H1 (cell line): ENCODE data around the gene POU2F2. TPM values are rescaled to one million over a fixed set of nuclear protein-coding genes. Genes with fewer than 3 reads are reported as not detected.

ENCODE experiments used
- CTCF ChIA-PET: fragments of 300-600 bp; sonication (Branson Sonifier 250); formaldehyde crosslinking; loops from one replicate; lab custom pipeline; 2021; ENCODE audit not compliant: partially characterized antibody; lab: Charles Lee
- POLR2A ChIA-PET: fragments of 300-600 bp; sonication (Branson Sonifier 250); formaldehyde crosslinking; loops from one replicate; lab custom pipeline; 2021; ENCODE audit warnings: inconsistent platforms; ENCODE audit not compliant: partially characterized antibody; lab: Charles Lee
- DNase-seq, 2 experiments: peaks; one replicate each; pipeline versions ENCODE4 v3.0.0 to v3.0.0-alpha.2; 2010 to 2022; ENCODE audit warnings: low spot score in 2 of 2, low read depth in 1 of 2, mixed read lengths in 1 of 2
- FAIRE-seq: peaks from 2 replicates; lab custom pipeline; 2011; peaks lifted over from hg19 to GRCh38; lab: Jason Lieb, UNC
- H2AFZ ChIP-seq: 2 replicates; pipeline ENCODE4 v1.8.1; 2012; ENCODE audit warnings: low read length, inconsistent platforms
- H2AK5ac ChIP-seq: 2 replicates; pipeline ENCODE4 v1.6.1; 2013; ENCODE audit warnings: low read depth, low read length
- H2BK120ac ChIP-seq: replicated peaks from 2 replicates; pipeline ENCODE3; 2013; ENCODE audit warnings: low read depth, low read length, inconsistent platforms
- H2BK12ac ChIP-seq: 2 replicates; pipeline ENCODE4 v1.6.1; 2013; ENCODE audit warnings: low read depth, low read length
- H2BK15ac ChIP-seq: 2 replicates; pipeline ENCODE4 v1.6.1; 2013; ENCODE audit warnings: low read length
- H2BK20ac ChIP-seq: 2 replicates; pipeline ENCODE4 v1.6.1; 2013; ENCODE audit warnings: low read length
- H2BK5ac ChIP-seq: 2 replicates; pipeline ENCODE4 v1.6.1; 2013; ENCODE audit warnings: low read depth, low read length
- H3K14ac ChIP-seq: 2 replicates; pipeline ENCODE4 v1.6.1; 2013; ENCODE audit warnings: inconsistent platforms; ENCODE audit not compliant: insufficient read length
- H3K18ac ChIP-seq: 2 replicates; pipeline ENCODE4 v1.6.1; 2013; ENCODE audit warnings: low read length; ENCODE audit errors: extremely low read depth
- H3K23ac ChIP-seq: 2 replicates; pipeline ENCODE4 v1.6.1; 2013; ENCODE audit warnings: inconsistent platforms; ENCODE audit not compliant: insufficient read length
- H3K23me2 ChIP-seq: 2 replicates; pipeline ENCODE4 v1.6.1; 2013; ENCODE audit warnings: low read depth, low read length
- H3K27ac ChIP-seq: 2 replicates; pipeline ENCODE4 v1.6.1; 2011; ENCODE audit warnings: low read depth, low read length, inconsistent platforms
- H3K27me3 ChIP-seq, 4 experiments: replicated peaks in 1 of 4; 1 replicate in 1 of 4; 2 replicates in 3 of 4; pipeline versions ENCODE4 v1.6.1 to v1.8.1; 2011 to 2013; ENCODE audit warnings: low read length in 3 of 4, mild to moderate bottlenecking in 3 of 4, inconsistent platforms in 2 of 4, mixed read lengths in 2 of 4, moderate library complexity in 1 of 4; ENCODE audit not compliant: control insufficient read depth in 3 of 4, insufficient read depth in 3 of 4; ENCODE audit errors: extremely low read depth in 1 of 4
- H3K36me3 ChIP-seq, 4 experiments: 2 replicates each; pipeline versions ENCODE4 v1.6.1 to v1.8.1; 2011 to 2013; ENCODE audit warnings: mild to moderate bottlenecking in 4 of 4, low read length in 3 of 4, moderate library complexity in 2 of 4, control low read depth in 1 of 4, inconsistent platforms in 1 of 4; ENCODE audit not compliant: insufficient read depth in 4 of 4, control insufficient read depth in 2 of 4
- H3K4ac ChIP-seq: replicated peaks from 2 replicates; pipeline ENCODE3; 2013; ENCODE audit warnings: low read length, low read depth, mixed read lengths, inconsistent platforms; ENCODE audit not compliant: insufficient read length
- H3K4me1 ChIP-seq, 4 experiments: replicated peaks in 1 of 4; 1 replicate in 1 of 4; 2 replicates in 3 of 4; pipeline versions ENCODE4 v1.6.1 to v1.8.1; 2011 to 2013; ENCODE audit warnings: low read length in 3 of 4, inconsistent platforms in 2 of 4, mixed read lengths in 1 of 4; ENCODE audit not compliant: insufficient read depth in 4 of 4, control insufficient read depth in 3 of 4
- H3K4me2 ChIP-seq, 2 experiments: 2 replicates each; pipeline versions ENCODE4 v1.6.1 to v1.8.1; 2011 to 2013; ENCODE audit warnings: low read depth in 2 of 2, low read length in 2 of 2, control low read depth in 1 of 2, inconsistent platforms in 1 of 2, mild to moderate bottlenecking in 1 of 2; ENCODE audit not compliant: insufficient read depth in 1 of 2
- H3K4me3 ChIP-seq, 4 experiments: fragments of 200-600, 300-600 bp in 1 of 4; sonication (generic), shearing (Covaris generic), sonication (Bioruptor Twin) in 1 of 4; 2 replicates each; pipeline versions ENCODE4 v1.5.1 to v1.8.1; 2011 to 2016; ENCODE audit warnings: low read length in 4 of 4, low read depth in 3 of 4, control low read depth in 2 of 4, inconsistent platforms in 2 of 4, mild to moderate bottlenecking in 2 of 4, mixed read lengths in 1 of 4, moderate library complexity in 1 of 4; ENCODE audit not compliant: insufficient read depth in 2 of 4; ENCODE audit errors: extremely low read depth in 1 of 4
- H3K56ac ChIP-seq: replicated peaks from 2 replicates; pipeline ENCODE3; 2013; ENCODE audit warnings: low read depth, mild to moderate bottlenecking, mixed read lengths, low read length, inconsistent platforms; ENCODE audit not compliant: insufficient read length
- H3K79me1 ChIP-seq: 2 replicates; pipeline ENCODE4 v1.6.1; 2013; ENCODE audit warnings: low read depth, low read length, control low read depth
- H3K79me2 ChIP-seq, 2 experiments: 2 replicates each; pipeline versions ENCODE4 v1.6.1 to v1.8.1; 2012 to 2013; ENCODE audit warnings: low read length in 2 of 2, mild to moderate bottlenecking in 2 of 2, inconsistent platforms in 1 of 2; ENCODE audit not compliant: insufficient read depth in 2 of 2, control insufficient read depth in 1 of 2
- H3K9ac ChIP-seq, 4 experiments: replicated peaks in 1 of 4; 1 replicate in 1 of 4; 2 replicates in 3 of 4; pipeline versions ENCODE4 v1.6.1 to v1.8.1; 2011 to 2013; ENCODE audit warnings: low read depth in 3 of 4, low read length in 3 of 4, control low read depth in 2 of 4, mild to moderate bottlenecking in 2 of 4, moderate library complexity in 2 of 4, inconsistent platforms in 1 of 4; ENCODE audit errors: extremely low read depth in 1 of 4
- H3K9me3 ChIP-seq, 2 experiments: 2 replicates each; pipeline versions ENCODE4 v1.6.1 to v1.8.1; 2012 to 2013; ENCODE audit warnings: mild to moderate bottlenecking in 2 of 2, moderate library complexity in 2 of 2, control low read depth in 1 of 2, inconsistent platforms in 1 of 2, low read depth in 1 of 2, low read length in 1 of 2, mixed read lengths in 1 of 2; ENCODE audit not compliant: insufficient read depth in 2 of 2
- H4K20me1 ChIP-seq, 2 experiments: replicated peaks in 1 of 2; 2 replicates each; pipeline versions ENCODE3 to v1.8.1; 2011 to 2013; ENCODE audit warnings: inconsistent platforms in 2 of 2, low read length in 2 of 2, mild to moderate bottlenecking in 1 of 2; ENCODE audit not compliant: insufficient read depth in 2 of 2, control insufficient read depth in 1 of 2
- H4K5ac ChIP-seq: 2 replicates; pipeline ENCODE4 v1.6.1; 2013; ENCODE audit warnings: low read length, low read depth, mixed read lengths, inconsistent platforms; ENCODE audit not compliant: insufficient read length
- H4K8ac ChIP-seq: 2 replicates; pipeline ENCODE4 v1.8.0; 2013; ENCODE audit warnings: mild to moderate bottlenecking, moderate library complexity, low read length, inconsistent platforms; ENCODE audit not compliant: insufficient read depth; ENCODE audit errors: extremely low read depth
- H4K91ac ChIP-seq: replicated peaks from 2 replicates; pipeline ENCODE3; 2013; ENCODE audit warnings: low read length, mixed read lengths, inconsistent platforms; ENCODE audit not compliant: insufficient read length
- ASH2L ChIP-seq: fragments of 200-600, 300-600 bp; sonication (generic); IDR thresholded peaks from one replicate; pipeline ENCODE4 v1.7.1; 2017; ENCODE audit warnings: low read length
- CBX8 ChIP-seq: fragments of 300-800, 300-1000 bp; sonication (generic); IDR thresholded peaks from 2 replicates; pipeline ENCODE4 v1.7.1; 2016; ENCODE audit warnings: low read depth, low read length, borderline replicate concordance
- CTBP2 ChIP-seq: IDR thresholded peaks from 2 replicates; pipeline ENCODE4 v1.7.0; 2011; ENCODE audit warnings: borderline replicate concordance, mild to moderate bottlenecking, moderate library complexity, mixed read lengths, low read length; ENCODE audit not compliant: insufficient read depth, insufficient read length
- GTF2F1 ChIP-seq: IDR thresholded peaks from 2 replicates; pipeline ENCODE4 v1.6.1; 2012; ENCODE audit warnings: low read depth, low read length, improper control_type of control experiment, borderline replicate concordance
- JUN ChIP-seq: IDR thresholded peaks from 2 replicates; pipeline ENCODE4 v1.6.1; 2011; ENCODE audit warnings: low read depth, mild to moderate bottlenecking, improper control_type of control experiment, low read length
- KDM5A ChIP-seq: fragments of 200-600 bp; IDR thresholded peaks from 2 replicates; pipeline ENCODE4 v1.7.1; 2012; ENCODE audit warnings: mild to moderate bottlenecking, low read length, inconsistent platforms, mixed read lengths
- MAX ChIP-seq: IDR thresholded peaks from 2 replicates; pipeline ENCODE4 v1.6.1; 2012; ENCODE audit warnings: inconsistent platforms
- POLR2A ChIP-seq, 2 experiments: IDR thresholded peaks; 1 replicate in 1 of 2; 2 replicates in 1 of 2; pipeline ENCODE4 v1.6.1; 2011; ENCODE audit warnings: low read depth in 2 of 2, low read length in 2 of 2, mild to moderate bottlenecking in 2 of 2; ENCODE audit errors: control extremely low read depth in 1 of 2
- SIRT6 ChIP-seq: IDR thresholded peaks from one replicate; pipeline ENCODE4 v1.7.1; 2012; ENCODE audit warnings: low read length, inconsistent platforms
- TAF7 ChIP-seq: optimal IDR thresholded peaks from 2 replicates; pipeline ENCODE3; 2011; ENCODE audit warnings: low read depth, mild to moderate bottlenecking, inconsistent platforms, low read length, moderate library complexity, borderline replicate concordance
- TBP ChIP-seq: IDR thresholded peaks from 2 replicates; pipeline ENCODE4 v1.6.1; 2011; ENCODE audit warnings: low read depth, low read length, improper control_type of control experiment
- YY1 ChIP-seq: IDR thresholded peaks from 2 replicates; pipeline ENCODE4 v1.6.1; 2011; ENCODE audit warnings: low read depth, mild to moderate bottlenecking, low read length
- WGBS, 2 experiments: shearing (Covaris generic) in 1 of 2; methylation state at CpG; one replicate each; pipeline versions ENCODE4 v1.1.6 to v1.1.7; 2013 to 2015; ENCODE audit warnings: low lambda C conversion rate in 2 of 2, mixed read lengths in 2 of 2, inconsistent platforms in 1 of 2, low coverage in 1 of 2, missing lambda C conversion rate in 1 of 2; ENCODE audit not compliant: insufficient replicate concordance in 2 of 2, insufficient coverage in 1 of 2, insufficient read length in 1 of 2; ENCODE audit errors: extremely low coverage in 1 of 2, missing lambda C conversion rate in 1 of 2; 5-methylcytosine and 5-hydroxymethylcytosine counted together
- polyA plus RNA-seq, 7 experiments: library from polyadenylated mRNA; depleted of rRNA in 3 of 7; stranded (reverse) in 5 of 7; unstranded in 2 of 7; fragments of >200 nt in 5 of 7; fragments of 200-250 nt in 2 of 7; gene quantifications; 1 replicate in 5 of 7; 2 replicates in 1 of 7; 4 replicates in 1 of 7; pipeline versions ENCODE4 v1.2.1 to v1.2.3, GENCODE V29; 2011 to 2013; ENCODE audit warnings: missing spikeins in 2 of 7, mixed read lengths in 2 of 7
- total RNA-seq: library from RNA; stranded (reverse); fragmentation: NEBNext Ultra II Directional; extraction: Animal tissue kit (Norgen Biotek cat#: 25700); gene quantifications from 2 replicates; pipeline ENCODE4 v1.2.1, GENCODE V29; 2021

The POU2F2 gene
- total and polyA plus RNA-seq, 2 of the 8 experiments (the other 6 are each of a cell fraction or from before 2014, with no cell fraction given) = 5.0 to 6.1 TPM

- H3K4ac ChIP-seq = no peak overlapping the region
- FAIRE-seq = no peak
- DNase-seq = no peak
- CTCF ChIA-PET = interaction anchor here (0.8 to 5.6 kb wide), 7 partner anchors 9 to 348 kb away, joined by 3 to 23 read pairs (median 4); no protein-coding TSS in a partner anchor
- POLR2A ChIA-PET = interaction anchor here (1.3 kb wide), 1 partner anchor 20 kb away, joined by 3 read pairs; no protein-coding TSS in a partner anchor
- H3K27ac ChIP-seq = no peak overlapping the region
- H2BK12ac ChIP-seq = no peak overlapping the region
- no peak overlapping the region for H3K23ac ChIP-seq
- H4K20me1 ChIP-seq = peaks cover 0 to 16% of the 10 kb centered on the region in 2 experiments
- WGBS, 2 experiments = 94% methylated on average over 16 of the region's 17 CpGs; no CpG with 5 or more reads in 1 of the 2 experiments
- no peak overlapping the region for H2BK120ac ChIP-seq
- no peaks in the 10 kb centered on the region for H3K4me1 ChIP-seq
- H3K9me3 ChIP-seq = no peaks in the 10 kb centered on the region
- no peak overlapping the region; the same call in 1 of the 2 replicates for H4K8ac ChIP-seq
- H4K5ac ChIP-seq = no peak overlapping the region
- no peaks in the 10 kb centered on the region for H3K79me1 ChIP-seq
- no peak overlapping the region for H3K14ac ChIP-seq
- H3K4me3 ChIP-seq = no peak overlapping the region
- H2BK20ac ChIP-seq = no peak overlapping the region
- no peak overlapping the region for H2AK5ac ChIP-seq
- H2BK15ac ChIP-seq = no peak overlapping the region
- H2AFZ ChIP-seq = no peak overlapping the region
- H3K18ac ChIP-seq = no peak overlapping the region
- no peak overlapping the region for H2BK5ac ChIP-seq
- H3K23me2 ChIP-seq = no peaks in the 10 kb centered on the region
- no peak overlapping the region for H3K9ac ChIP-seq
- H3K27me3 ChIP-seq = no peaks in the 10 kb centered on the region
- no peak overlapping the region for H3K56ac ChIP-seq
- H3K4me2 ChIP-seq = no peak overlapping the region
- no peak overlapping the region for H4K91ac ChIP-seq
- H3K79me2 ChIP-seq = no peaks in the 10 kb centered on the region
- peaks cover 16 to 63% (median 53%) of the 10 kb centered on the region in 4 experiments for H3K36me3 ChIP-seq
- TF ChIP-seq ASH2L = no peak
- no peak for TF ChIP-seq TAF7
- no peak for TF ChIP-seq JUN
- no peak for TF ChIP-seq GTF2F1
- TF ChIP-seq TBP = no peak
- no peak for TF ChIP-seq MAX
- no peak for TF ChIP-seq SIRT6
- TF ChIP-seq CBX8 = no peak
- no peak for TF ChIP-seq KDM5A
- no peak for TF ChIP-seq POLR2A (IDR thresholded peaks at IDR 0.05; ENCODE audit: control extremely low read depth in 1 of 2, low read depth in 2 of 2, low read length in 2 of 2)
- TF ChIP-seq CTBP2 = no peak
- no peak for TF ChIP-seq YY1
Measured at GRCh38 chr19:42053037-42053935, 79.0 kb downstream of the POU2F2 start.
